Measurements from ENCODE around the gene PRKCA.

Gene PRKCA

DNA sequence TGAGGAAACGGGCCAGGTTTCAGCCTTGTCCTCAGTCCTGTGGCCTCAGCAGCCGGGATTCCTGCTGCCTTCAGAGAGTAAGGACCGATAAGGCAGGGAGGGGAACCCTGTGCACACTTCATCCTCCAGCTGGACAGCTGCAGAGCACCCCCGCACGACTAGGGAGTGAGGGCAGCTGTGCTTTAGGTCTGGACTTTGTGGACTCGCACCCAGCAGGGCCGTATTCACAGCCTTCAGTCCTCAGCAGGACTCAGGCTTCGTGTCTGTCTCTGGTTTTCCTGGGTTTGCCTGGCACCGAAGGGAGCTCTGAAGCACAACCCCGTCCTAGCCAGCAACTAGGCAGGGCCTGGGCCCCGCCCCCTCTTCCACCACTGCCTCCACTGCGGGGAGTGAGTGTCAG is 486.7 kb downstream of the PRKCA start:
- DNase-seq, result no peak

DNA sequence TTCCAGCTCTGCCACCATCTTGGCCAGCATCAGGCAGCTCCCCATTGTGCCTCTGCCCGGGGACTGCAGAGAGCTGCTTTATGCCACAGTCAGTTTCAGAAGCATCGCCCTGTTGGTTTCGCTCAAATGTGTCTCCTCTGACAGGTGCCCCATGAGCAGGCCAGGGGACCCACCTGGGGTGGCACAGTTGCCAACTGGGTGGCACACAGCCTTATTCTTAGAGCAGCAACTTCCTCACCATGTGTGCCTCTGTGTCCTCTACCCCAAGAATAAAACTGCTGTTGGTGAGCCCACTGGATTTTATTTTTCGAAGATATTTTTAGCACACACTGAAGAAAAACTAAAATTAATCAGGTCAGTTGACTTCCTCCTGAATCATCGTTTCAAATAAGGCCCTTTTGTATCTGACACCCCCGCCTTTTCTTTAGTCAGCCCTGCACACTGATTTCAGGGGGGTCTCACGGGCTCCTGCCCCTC is 487.6 kb downstream of the PRKCA start:
- DNase-seq, result no peak

DNA sequence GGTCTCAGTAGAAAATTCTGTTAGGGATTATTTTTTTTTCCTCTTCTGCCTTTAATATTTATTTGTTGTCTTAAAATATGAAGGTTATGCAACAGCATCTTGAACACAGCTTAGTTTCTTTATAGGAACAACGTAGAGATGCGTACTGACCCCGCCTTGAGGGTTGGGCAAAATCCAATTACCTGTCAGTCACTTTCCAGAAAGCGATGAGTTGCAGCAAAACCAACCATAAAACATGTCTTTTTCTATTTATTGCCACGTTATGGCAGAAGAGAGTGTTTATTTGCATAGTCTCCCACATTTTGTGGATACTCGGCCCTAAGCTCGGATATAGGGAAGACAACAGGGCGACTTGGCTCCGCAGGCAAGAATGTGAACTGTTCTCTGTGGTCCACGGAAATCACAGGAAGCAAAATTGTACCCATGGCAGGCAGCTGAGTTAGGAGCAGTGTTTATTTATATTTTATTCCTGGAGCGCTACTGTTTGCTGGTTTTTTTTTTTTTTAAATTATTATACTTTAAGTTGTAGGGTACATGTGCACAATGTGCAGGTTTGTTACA is 488.2 kb downstream of the PRKCA start:
- DNase-seq, result no peak

DNA sequence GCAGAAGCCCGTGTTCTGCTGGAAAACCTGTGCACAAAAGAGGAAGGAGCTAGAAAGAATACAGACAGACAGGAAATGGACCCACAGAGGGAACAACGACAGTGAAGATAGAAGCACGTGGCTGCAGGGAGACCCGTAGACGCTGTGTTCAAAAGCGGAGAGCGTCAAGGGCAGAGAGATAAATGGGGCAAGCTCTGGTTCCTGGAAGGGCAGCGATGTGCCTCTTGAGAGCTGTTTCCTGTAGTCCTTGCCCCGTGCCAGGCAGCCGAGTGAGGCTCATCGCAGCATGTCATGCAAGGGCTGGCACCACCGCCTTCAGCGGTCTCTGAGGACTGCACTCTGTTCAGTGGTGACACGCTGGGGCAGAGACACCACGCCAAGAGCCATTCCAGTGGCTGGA is 488.9 kb downstream of the PRKCA start:
- DNase-seq, result no peak

DNA sequence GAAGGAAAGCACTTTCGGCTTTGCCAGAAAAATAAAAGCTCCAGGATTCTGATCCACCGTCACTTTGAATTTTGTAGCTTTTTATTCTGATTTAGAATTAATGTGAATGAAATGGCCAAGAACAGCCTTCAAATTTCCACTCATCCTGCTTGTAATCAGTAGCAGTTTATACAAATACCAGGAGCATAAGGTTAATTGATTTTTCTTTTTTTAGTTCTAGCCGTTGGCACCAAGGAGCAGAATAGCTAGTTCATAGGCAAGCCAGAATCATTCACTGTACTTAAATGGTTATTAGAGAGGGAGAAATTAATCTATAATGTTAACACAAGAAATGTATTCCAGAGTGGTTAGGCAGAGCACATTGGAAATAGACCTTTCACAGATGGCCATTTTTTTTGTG is 491.4 kb downstream of the PRKCA start:
- DNase-seq, result no peak

DNA sequence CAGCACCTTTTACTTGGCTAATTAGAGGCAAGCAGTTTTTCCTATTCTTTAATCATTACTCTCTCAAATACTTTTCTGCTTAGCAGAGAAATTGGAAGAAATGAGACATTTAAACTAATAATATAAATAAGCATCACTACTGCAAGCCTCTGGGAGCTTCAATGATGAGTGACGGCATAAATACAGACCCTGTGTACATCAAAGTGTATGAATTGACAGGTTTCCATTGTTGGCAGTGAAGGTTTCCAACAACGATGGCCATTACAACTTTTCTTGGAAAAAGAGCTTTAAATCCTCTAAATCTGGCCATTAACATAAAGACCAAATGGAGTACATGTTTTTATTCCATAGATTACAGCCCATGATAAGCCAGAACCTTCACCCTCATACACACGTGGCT is 493.1 kb downstream of the PRKCA start:
- no peak for DNase-seq

DNA sequence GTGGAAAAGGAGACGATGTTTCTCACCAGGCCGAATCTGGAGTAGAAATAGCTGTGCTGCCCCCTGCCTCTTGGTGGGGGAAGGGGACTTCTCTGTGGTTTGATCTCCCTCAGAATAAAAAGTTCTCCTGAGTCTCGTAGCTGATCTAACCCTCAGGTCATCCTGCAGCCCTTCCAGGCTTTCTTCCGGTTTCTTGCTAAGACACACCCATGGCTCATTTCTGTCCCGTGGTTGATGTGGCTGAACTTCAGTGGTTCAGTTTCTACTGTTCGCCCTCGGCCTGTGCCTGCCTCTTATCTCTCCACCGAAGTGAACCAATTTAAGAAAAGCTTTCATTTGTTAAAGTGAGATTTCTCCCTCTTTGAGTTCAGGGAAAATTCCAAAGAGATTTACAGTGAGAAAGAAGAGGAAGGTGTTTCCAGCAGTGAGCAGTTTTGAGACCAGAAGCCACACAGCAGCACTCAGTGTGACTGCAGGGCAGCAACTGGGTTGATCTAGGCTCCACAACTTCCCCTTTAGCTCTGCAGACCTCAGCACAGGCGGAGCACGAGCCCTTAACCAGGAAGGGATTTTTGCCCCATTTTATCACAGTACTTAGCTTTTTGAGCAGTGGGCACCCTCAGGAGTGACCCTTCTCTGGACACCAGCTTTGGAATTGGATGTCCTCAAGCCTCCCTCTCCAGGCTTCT is 497.6 kb downstream of the PRKCA start:
- no peak for DNase-seq

DNA sequence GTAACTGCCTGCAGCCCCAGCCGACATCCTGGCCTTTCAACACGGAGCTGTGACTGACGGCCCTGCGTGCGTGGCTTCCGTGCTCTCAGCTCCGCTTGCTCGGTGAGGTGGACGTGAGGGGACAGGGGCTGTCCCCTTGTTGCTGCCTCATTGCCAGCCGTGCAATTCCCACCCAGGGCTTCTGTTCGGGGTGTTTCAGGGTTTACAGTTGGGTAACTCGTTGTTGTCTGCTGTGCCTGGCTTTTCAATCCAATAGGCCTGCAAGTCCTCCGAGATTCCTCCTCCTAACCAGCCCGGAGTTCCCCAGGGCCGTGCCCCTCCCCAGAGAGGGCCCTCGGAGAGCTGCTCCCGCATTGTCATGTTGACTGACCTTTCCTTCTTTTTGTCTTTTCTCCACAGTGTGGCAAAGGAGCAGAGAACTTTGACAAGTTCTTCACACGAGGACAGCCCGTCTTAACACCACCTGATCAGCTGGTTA is 501.1 kb downstream of the PRKCA start:
- no peak for DNase-seq

DNA sequence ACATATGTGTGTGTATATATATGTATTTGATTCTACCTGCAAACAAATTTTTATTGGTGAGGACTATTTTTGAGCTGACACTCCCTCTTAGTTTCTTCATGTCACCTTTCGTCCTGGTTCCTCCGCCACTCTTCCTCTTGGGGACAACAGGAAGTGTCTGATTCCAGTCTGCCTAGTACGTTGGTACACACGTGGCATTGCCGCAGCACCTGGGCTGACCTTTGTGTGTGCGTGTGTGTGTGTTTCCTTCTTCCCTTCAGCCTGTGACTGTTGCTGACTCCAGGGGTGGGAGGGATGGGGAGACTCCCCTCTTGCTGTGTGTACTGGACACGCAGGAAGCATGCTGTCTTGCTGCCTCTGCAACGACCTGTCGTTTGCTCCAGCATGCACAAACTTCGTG is 503.2 kb downstream of the PRKCA start:
- no peak for DNase-seq

DNA sequence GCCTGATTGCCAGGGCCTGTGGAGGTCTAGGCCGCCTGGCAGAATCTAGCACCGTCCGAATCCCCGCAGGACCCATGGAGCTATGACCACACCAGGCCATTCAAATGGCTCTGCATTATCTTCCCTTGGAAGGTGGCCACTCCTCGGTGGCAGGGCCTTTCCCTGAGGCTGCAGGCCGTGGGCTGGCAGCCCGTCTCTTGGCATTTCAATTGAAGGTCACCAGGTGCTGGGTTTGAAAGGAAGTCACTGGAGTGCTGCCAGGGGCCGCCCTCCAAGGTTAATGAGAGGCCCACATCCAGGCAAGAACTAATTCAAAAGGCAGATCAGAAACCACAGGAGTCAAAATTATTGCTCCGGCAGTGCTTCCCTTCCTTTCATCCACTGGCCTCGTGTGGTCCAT is 504.8 kb downstream of the PRKCA start:
- no peak for DNase-seq

DNA sequence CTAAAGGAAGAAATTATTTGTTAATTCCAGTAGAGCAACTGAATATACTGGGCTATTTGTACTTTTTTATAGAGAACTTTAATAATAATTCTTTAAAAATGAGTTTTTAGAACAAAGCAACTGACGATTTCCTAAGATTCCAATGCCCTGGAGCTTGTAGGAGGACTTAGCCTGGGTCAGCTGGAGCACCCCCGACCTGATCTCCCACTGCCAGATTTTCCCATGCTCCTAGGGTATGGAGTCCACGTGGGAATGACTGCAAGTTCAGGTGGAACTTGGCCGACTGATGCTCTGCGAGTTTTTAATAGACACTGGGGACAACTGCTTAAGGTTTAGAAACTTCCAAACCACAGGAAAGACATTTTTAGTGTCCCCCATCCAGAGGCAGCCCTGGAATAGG is 507.0 kb downstream of the PRKCA start:
- no peak for DNase-seq

DNA sequence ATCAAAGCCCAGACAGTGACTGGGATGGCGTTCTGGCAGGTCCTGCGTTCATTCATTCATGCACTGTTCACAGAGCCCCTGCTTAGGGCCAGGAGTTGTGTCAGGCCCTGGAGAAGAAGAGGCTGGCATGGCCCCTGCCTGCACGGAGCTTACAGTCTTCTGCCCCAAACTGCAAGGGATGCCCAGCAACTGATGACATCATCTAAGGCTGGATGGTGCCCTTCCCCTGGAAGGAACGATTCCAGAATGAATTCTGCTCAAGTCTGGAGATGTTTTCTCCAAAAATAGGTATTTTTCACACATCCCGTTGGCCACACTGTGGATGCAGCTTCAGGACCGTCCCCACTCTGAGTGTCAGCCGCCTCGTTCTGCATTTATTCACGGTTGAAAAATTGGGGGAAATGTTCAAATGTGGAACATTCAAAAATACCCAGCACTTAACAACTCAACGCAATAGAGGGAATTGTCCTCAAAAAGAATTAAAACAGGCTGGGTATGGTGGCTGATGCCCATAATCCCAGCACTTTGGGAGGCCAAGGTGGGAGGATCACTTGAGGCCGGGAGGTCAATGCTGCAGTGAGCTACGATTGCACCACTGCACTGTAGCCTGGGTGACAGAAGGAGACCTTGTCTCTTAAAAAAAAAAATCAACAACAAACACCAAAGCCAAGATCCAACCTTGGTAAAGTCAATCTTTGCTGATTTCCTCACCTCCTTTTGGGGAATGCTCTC is 508.7 kb downstream of the PRKCA start:
- DNase-seq, result no peak

DNA sequence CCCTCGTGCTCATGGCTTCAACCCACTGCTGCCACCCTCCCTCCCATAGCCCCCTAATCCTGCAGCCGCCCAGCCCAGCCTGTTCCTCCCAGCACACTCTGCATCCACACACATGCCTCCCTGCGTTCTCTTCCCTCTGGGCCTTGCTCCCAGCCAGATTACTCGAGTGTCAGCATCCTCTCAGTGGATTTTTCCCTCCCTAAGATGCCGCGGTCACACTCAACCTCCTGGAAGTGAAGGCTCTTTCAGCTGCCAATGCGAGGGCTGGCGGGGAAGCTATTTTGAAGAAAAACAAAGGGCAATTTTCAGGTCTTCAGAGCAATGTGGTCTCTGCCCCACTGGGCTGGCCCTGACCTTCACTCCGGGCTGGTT is 509.3 kb downstream of the PRKCA start:
- no peak for DNase-seq

DNA sequence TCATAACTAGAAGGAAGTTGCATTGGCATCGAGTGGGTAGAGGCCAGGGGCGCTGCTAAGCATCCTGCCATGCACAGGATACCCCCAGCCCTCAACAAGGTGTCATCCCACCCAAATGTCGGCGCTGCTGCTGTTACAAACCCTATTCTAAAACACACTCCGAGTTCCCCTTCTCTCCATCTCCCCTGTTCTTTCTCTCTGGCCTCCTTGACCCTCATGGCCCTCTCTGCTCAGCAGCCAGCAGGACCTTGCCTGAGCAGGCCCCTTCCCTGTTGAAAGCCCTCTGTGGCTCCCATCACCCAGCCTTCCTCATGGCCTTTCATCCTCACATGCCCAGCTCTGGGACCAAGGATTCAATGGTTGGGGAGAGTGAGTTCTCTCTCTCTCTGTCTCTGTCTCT is 510.2 kb downstream of the PRKCA start:
- no peak for DNase-seq

DNA sequence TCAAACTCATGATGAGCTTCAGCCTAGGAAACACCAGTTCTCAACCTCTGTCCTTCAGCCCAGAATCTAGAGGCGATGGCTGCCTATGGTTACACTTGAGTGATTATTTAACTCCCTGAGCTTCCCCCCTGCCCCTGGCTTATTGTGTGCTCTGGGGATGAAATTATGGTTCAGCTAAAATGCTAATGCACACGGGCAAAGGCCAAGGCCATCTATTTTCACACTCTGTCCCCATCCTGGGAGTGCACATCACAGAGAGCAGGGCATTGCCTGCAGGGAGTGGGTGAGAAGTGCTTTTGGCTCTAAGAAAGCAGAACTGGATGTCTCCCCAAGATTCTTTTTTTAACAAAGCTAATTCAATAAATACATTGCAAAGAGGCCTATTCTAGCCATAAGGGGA is 510.9 kb downstream of the PRKCA start:
- DNase-seq, result no peak

DNA sequence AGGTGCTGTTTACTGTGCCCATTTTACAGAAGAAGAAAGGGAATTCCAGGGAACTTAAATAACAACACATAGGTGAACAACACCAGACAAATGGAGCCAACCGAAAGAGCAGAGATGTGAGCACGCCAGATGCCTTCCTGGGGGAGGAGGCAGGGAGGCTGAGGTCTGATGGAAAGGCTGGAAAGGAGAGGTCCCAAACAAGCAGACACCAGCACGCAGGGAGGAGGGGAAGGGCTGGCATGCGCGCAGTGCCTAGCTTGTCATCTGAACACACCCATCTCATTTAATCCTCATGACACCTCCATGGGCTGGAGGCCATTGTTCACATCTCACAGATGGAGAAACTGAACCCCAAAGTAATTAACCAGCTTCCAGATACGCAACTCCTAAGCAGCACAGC is 511.6 kb downstream of the PRKCA start:
- DNase-seq, result no peak

DNA sequence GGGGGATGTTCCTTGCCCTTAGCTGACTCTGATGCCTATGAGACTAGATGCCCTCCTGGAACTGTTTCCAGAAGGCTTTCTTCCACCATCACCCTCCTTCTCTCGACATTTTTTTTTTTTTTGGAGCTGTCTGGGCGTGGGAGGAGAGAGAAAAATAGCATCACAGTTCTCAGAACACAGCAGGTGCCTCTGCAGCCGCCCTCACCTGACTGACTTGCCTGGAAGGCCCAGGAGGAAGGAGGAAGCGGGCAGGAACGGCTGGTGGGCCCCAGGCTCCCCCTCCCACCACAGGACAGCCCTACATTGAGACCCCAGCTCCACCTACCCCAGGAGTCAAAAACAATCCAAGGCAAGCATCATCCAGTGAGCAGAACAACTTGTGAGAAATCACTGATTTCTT is 512.2 kb downstream of the PRKCA start:
- DNase-seq, result no peak

DNA sequence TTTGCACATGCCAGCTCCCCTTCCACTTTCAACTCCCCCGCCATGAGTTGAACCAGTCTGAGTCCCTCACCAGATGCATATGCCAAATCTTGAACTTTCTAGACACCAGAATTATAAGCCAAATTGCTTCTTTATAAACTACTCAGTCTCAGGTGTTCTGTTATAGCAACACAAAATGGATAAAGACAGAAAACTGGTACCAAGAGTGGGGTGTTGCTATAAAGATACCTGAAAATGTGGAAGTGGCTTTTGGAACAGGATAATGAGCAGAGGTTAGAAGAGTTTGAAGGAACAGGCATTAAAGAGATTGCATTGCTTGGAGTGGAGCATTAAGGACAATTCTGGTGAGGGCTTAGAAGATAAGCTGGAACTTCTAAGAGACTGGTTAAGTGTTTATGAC is 515.3 kb downstream of the PRKCA start:
- DNase-seq, result no peak

DNA sequence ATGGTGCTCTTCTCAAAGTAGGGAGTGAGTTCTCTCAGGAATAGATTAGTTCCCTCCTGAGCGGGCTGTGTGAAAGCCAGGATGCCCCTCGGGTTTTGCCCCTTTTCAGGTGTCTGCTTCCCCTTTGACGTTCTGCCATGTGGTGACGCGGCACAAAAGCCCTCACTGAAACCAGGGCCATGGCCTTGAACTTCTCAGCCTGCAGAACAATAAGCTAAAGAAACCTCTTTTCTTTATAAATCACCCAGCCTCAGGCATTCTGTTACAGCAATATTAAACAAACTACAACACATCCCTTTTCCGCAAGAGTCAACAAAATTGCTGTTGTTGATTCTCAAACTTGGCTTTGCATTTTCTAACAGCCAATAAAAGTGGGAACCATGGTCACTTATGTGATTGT is 517.1 kb downstream of the PRKCA start:
- no peak for DNase-seq

DNA sequence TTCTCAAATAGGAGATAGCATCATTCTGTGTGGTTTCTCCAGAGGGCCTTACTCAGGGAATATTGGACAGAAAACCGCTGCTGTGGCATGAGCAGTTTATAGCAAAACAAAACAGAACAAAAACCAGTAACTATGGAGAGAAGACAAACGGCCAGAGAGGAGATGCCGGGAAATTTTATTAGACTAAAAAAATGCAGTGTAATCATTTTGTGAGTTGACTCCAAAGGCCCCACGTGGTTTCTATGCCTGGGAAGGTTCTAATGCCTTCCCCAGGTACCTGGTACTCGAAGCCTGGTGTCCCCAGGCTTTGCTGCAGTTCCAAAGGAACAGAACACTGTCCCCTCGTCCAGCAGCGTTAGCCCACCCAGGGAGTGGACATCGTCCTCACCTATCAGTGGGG is 519.6 kb downstream of the PRKCA start:
- no peak for DNase-seq

DNA sequence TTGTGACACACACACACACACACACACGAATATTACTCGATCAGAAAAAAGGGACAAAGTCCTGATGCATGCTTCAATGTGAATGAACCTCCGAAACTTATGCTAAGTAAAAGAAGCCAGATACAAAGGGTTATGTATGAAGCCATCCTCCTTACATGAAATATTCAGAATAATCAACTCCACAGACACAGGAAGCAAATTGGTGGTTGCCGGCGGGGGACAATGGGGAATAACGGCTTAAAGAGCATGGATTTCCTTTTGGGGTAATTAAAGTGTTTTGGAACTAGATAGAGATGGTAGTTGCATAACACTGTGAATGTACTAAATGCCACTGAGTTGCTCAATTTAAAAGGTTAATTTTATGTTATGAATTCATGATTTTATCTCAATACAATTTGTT is 524.4 kb downstream of the PRKCA start:
- DNase-seq, result no peak

DNA sequence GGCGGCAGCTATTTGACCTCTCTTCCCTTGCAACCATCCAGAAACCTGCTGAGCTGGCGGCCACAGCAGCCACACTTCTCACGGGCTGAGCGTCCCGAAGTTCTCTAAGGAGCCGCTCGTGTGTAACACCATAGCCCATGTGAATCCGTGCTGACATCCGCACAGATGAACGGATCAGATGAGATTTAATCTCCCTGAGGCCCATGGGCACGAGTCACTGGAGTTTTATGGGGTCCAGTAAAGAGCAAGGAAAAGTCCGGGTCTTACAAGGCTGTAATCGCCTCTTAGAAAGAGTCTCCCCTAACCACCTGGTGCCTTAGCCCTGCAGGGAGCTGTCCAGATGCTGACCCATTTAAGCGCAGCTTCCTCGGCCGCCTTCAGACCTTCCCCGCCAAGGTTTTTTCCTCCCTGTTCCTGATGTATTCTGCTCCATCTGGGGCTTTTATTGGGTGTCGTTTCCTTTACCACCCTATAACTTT is 527.0 kb downstream of the PRKCA start:
- no peak for DNase-seq

DNA sequence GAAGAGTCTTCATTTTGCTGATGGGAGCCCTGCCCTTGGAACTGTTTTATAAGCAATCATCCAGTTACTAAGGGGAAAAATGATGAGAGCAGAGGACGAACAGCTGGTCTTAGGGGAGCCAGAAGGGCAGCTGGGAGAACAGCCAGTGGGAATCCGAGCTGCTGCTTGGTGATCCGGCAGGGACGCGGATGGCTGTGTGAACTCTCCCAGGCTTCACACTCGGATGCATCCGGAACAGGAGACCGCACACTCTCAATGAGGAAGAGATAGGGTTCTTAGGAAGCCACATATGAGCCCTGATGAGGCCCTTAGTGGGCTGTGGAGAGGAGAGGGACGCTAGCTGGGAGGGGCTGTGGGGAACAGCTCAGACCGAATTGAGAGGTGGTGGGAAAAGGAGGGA is 527.5 kb downstream of the PRKCA start:
- no peak for DNase-seq

DNA sequence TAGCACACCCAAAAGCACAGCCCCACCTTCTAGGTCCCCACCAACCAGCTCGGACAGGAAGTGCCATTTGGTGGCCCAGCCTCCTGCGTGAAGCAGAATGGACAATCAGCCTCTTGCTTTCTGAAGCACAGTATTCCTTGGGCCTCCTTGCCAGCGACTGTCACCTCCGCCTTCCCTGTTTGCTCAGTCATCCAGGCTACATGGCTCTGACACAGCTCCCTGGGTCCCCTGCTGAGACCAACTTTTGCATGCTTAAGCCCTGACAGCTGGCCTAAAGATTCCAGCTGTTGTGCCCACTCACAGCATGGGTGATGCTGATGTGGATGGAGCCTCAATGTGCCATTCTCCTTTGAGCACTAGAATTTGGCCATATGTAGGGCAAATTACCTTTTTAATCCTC is 528.0 kb downstream of the PRKCA start:
- DNase-seq, result no peak
